ENCODE data around the gene AGRN. TPM values are rescaled to one million over a fixed set of nuclear protein-coding genes. Genes with fewer than 3 reads are reported as not detected.
"Not testable (repeated sequence)": the region's sequence is repeated elsewhere in the genome, so short reads cannot be mapped to it uniquely, and the experiment has no call there.

The AGRN gene
- total RNA-seq, 4 donors from 2014 or later, result 17.0 to 31.6 (median 22.6) TPM

- TF ChIP-seq POLR2A (IDR thresholded peaks at IDR 0.05; ENCODE audit: low read depth), result no peak
- no peak for TF ChIP-seq POLR2AphosphoS5 (IDR thresholded peaks at IDR 0.05)
- no peak for TF ChIP-seq CTCF (IDR thresholded peaks at IDR 0.05)
- no peak for TF ChIP-seq EP300 (IDR thresholded peaks at IDR 0.05)
- no peak overlapping the region for H3K27ac ChIP-seq (replicated peaks in 1 of 4)
- H3K36me3 ChIP-seq, result no peaks in the 10 kb centered on the region
- H3K27me3 ChIP-seq, result peaks cover 0 to 78% (median 18%) of the 10 kb centered on the region in 4 donors
- 56% methylated on average over 11 of the region's 21 CpGs for WGBS
- intact Hi-C loops (cut with DNase I), result no loop called here
- peaks cover 11 to 14% (median 12%) of the 10 kb centered on the region in 4 donors for H3K4me1 ChIP-seq
- no peak overlapping the region for H3K4me3 ChIP-seq
- no peak for DNase-seq (ENCODE audit: extremely low spot score)
- no peaks in the 10 kb centered on the region for H3K9me3 ChIP-seq
Measured at GRCh38 chr1:1075148-1075935, 55.4 kb downstream of the AGRN start.

DNA sequence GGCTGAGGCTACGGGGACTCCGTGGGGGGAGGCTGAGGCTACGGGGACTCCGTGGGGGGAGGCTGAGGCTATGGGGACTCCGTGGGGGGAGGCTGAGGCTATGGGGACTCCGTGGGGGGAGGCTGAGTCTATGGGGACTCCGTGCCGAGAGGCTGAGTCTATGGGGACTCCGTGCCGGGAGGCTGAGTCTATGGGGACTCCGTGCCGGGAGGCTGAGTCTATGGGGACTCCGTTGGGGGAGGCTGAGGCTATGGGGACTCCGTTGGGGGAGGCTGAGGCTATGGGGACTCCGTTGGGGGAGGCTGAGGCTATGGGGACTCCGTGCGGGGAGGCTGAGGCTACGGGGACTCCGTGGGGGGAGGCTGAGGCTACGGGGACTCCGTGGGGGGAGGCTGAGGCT lies 57.5 kb downstream of the AGRN start:
- H3K27ac ChIP-seq (replicated peaks in 1 of 4); DNase-seq (ENCODE audit: extremely low spot score); H3K36me3 ChIP-seq; H3K4me3 ChIP-seq; intact Hi-C loops (cut with DNase I); H3K9me3 ChIP-seq: not testable (repeated sequence)
- WGBS, result no CpG with 5 or more reads among the region's 21 CpGs
- Histone ChIP-seq H3K27me3 (peaks cover 0 to 58% (median 16%) of the 10 kb centered on the region in 4 donors), H3K4me1 (peaks cover 12 to 16% (median 14%) of the 10 kb centered on the region in 4 donors)

DNA sequence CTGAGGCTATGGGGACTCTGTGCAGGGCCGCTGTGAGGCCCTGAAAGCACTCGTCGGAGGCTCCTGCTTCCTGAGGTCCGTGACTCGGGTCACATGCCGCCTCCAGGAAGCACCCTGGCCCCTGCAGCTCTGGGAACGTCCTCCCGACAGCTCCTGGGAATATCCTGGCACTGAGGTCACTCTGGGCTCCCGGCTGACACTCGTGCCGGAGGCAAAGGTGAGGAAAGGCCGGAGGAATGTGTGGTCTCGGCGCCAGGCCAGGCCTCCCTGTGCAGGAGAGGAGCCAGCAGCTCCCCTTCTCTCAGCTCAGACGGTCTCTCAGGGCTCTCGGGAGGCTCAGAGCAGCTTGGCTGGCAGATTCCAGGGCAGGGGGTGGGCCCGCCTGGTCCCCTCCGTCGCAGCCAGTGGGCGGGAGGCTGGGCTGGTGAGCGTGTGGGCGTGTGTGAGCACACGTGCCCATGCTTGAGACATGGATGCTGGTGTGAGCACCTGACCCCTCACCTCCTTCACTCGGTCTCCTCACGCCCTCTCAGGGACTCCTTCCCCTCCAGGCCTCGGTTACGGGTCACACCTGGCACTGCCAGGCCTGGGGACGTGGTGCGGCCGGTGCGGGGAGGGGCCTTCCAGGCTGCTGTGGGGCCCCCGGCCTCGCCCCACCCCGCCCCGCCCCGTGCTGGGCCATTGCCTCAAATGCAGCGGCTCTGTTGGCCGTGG lies 59.6 kb downstream of the AGRN start:
- Histone ChIP-seq H3K36me3 (peaks cover 0 to 21% (median 11%) of the 10 kb centered on the region in 4 donors), H3K9me3 (no peaks in the 10 kb centered on the region), H3K27me3 (peaks cover 0 to 36% (median 6%) of the 10 kb centered on the region in 4 donors), H3K4me3 (peak overlapping the region; percentile 42 to 49 (median 48)), H3K4me1 (peaks cover 12 to 16% (median 14%) of the 10 kb centered on the region in 4 donors), H3K27ac (replicated peaks in 1 of 4) (peak overlapping the region in 1 of 4 donors; percentile 55)
- 1% methylated on average over 18 of the region's 38 CpGs for WGBS
- intact Hi-C loops (cut with DNase I), result no loop called here
- TF ChIP-seq POLR2A (IDR thresholded peaks at IDR 0.05; ENCODE audit: low read depth) (no peak), POLR2AphosphoS5 (IDR thresholded peaks at IDR 0.05) (peak in 1 of 2 donors; percentile 60)
- DNase-seq (ENCODE audit: extremely low spot score), result no peak

GRCh38 chr1:1080122-1080757 lies 60.3 kb downstream of the AGRN start:
- peaks cover 12 to 16% (median 14%) of the 10 kb centered on the region in 4 donors for H3K4me1 ChIP-seq
- peak overlapping the region; percentile 42 to 49 (median 48) for H3K4me3 ChIP-seq
- peak overlapping the region in 1 of 4 donors; percentile 55 for H3K27ac ChIP-seq (replicated peaks in 1 of 4)
- H3K27me3 ChIP-seq, result peaks cover 0 to 29% (median 0%) of the 10 kb centered on the region in 4 donors
- no peak for DNase-seq (ENCODE audit: extremely low spot score)
- peaks cover 0 to 22% (median 12%) of the 10 kb centered on the region in 4 donors for H3K36me3 ChIP-seq
- no peaks in the 10 kb centered on the region for H3K9me3 ChIP-seq
- intact Hi-C loops (cut with DNase I), result no loop called here
- 8% methylated on average over 16 of the region's 23 CpGs for WGBS
- TF ChIP-seq POLR2A (IDR thresholded peaks at IDR 0.05; ENCODE audit: low read depth) (no peak), CTCF (IDR thresholded peaks at IDR 0.05) (no peak), POLR2AphosphoS5 (IDR thresholded peaks at IDR 0.05) (peak in 1 of 2 donors; percentile 4), EP300 (IDR thresholded peaks at IDR 0.05) (no peak)

DNA sequence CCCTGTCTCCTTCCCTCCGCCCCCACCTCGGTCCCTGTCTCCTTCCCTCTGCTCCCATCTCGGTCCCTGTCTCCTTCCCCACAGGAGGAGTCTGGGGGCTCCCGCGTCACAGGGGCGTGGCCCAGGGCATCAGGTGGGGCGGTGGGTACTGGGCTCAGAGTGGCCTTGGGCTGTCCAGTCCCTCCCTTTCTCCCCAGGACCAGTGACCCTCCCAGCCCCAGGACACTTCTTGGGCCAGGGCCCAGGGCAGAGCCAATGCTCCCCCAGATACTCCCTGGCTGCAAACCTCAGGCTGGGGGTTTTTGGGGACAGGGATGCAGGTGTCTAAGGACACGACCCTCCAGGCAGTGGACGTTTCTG lies 61.0 kb downstream of the AGRN start:
- H3K36me3 ChIP-seq, result peaks cover 0 to 27% (median 13%) of the 10 kb centered on the region in 4 donors
- DNase-seq (ENCODE audit: extremely low spot score), result no peak

More for the DNA sequence above, 61.0 kb downstream of the AGRN start:
- no peak overlapping the region for H3K27ac ChIP-seq (replicated peaks in 1 of 4)
- no peaks in the 10 kb centered on the region for H3K9me3 ChIP-seq
- peaks cover 12 to 16% (median 14%) of the 10 kb centered on the region in 4 donors for H3K4me1 ChIP-seq
- intact Hi-C loops (cut with DNase I), result no loop called here
- 44% methylated on average over 7 of the region's 9 CpGs for WGBS
- TF ChIP-seq POLR2AphosphoS5 (IDR thresholded peaks at IDR 0.05), result no peak
- TF ChIP-seq POLR2A (IDR thresholded peaks at IDR 0.05; ENCODE audit: low read depth), result no peak
- no peak for TF ChIP-seq EP300 (IDR thresholded peaks at IDR 0.05)
- no peak for TF ChIP-seq CTCF (IDR thresholded peaks at IDR 0.05)
- H3K4me3 ChIP-seq, result no peak overlapping the region
- peaks cover 0 to 22% (median 0%) of the 10 kb centered on the region in 4 donors for H3K27me3 ChIP-seq

Data from esophagus muscularis mucosa (tissue), 4 donors.